Mammary microvascular endothelial cell (primary cell): Measurements from ENCODE around the gene CERKL. TPM values are rescaled to one million over a fixed set of nuclear protein-coding genes. Genes with fewer than 3 reads are reported as not detected.

Source experiments
- total RNA-seq: library from RNA; depleted of rRNA; stranded (reverse); fragments of >200 nt; gene quantifications from 2 replicates; pipeline ENCODE4 v1.2.3, GENCODE V29; 2015

The CERKL gene, protein sequence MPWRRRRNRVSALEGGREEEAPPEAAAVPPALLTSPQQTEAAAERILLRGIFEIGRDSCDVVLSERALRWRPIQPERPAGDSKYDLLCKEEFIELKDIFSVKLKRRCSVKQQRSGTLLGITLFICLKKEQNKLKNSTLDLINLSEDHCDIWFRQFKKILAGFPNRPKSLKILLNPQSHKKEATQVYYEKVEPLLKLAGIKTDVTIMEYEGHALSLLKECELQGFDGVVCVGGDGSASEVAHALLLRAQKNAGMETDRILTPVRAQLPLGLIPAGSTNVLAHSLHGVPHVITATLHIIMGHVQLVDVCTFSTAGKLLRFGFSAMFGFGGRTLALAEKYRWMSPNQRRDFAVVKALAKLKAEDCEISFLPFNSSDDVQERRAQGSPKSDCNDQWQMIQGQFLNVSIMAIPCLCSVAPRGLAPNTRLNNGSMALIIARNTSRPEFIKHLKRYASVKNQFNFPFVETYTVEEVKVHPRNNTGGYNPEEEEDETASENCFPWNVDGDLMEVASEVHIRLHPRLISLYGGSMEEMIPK
- not detected in 2 replicates for total RNA-seq

DNA sequence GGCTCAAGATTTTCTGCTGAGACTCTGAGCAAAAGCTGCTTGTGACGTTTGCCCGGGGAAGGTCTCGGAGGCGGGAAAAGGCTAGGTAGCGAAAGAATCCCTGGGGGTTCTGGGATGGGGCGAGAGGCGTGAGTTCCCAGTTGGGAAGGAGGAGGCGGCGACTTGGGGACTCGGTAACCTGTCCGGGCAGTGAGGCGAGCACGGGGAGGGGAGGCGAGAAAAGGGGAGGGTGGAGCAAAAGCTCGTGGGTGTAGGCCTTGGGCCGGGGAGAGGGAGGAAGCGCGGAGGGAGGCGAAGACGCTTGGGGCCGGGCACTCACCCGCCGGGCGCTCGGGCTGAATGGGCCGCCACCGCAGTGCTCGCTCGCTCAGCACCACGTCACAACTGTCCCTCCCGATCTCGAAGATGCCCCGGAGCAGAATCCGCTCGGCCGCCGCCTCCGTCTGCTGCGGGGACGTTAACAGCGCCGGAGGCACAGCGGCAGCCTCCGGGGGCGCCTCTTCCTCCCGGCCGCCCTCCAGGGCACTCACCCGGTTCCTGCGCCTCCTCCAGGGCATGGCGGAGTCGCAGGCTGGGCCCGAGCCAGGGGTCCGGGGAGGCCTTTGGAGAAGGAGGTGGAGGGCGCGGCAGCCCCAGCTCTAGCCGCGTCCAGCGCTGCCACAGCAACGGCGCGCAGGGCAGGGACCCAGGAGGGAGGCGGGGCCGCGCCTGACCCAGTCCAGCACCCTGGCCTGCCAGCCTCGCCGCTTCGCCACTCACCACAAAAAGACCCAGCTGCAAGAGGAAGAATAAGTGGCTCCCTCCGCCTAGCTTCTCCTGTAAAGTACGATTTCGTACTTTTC is at the start of gene CERKL:
Gene CERKL, minus strand, starts transcription at position 656 of the 842 bp plus-strand sequence. Its CDS starts 99 bp downstream, at position 557.

DNA sequence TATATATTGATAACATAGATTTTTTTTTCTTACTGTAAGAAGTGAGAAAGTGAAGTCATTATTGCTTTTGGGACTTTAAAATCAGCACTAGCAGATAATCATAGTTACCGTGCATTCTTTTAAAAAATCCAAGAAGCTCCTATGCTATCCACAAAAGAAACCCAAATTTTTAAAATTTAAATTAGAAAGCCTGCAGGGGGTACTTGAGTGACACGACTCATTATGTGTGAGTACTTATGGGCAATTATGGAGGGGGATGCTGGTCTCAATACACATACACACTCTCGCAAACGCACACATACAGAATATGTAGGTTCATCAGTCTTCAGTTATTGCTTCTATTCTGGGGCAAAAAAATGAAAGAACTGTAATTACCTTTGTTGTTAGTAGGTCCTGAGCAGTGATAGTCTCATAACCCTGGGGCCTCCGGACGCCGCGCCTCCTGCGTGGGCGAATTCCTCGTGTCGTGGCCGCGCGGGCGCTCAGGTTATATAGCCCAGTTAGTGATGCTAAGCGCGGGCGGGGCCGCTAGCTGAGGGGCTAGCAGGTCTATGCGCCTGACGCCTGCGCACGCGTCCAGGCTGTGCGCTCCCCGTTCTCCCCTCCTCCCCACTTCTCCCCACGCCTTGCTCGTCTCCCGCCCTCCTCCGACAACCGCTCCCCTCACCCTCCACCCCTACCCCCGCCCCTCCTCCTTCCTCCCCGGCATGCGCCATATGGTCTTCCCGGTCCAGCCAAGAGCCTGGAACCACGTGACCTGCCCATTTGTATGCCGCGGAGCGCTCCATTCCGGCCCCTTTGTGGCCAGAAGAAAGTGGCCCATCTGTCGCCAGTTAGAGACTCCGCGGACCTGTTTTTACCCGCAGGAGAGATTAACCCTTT is 23.4 kb upstream of the CERKL start, which contains the start of gene NEUROD1:
Gene NEUROD1, minus strand, starts transcription at position 463 of the 882 bp plus-strand sequence. CDS start 1,657 bp downstream, outside the sequence.

Other genes with a start within 250 kb of the CERKL start
- 13.8 and 15.3 TPM in 2 replicates for gene ITGA4, start 199.7 kb downstream of the CERKL start, total RNA-seq
- gene NEUROD1, start 23.4 kb upstream of the CERKL start, total RNA-seq = not detected in 2 replicates
- 90.3 and 102 TPM in 2 replicates for gene ITPRID2, start 234.6 kb upstream of the CERKL start, total RNA-seq